CD14-positive monocyte (primary cell): ENCODE measurements around the gene FEZ2. TPM values are rescaled to one million over a fixed set of nuclear protein-coding genes. Genes with fewer than 3 reads are reported as not detected.

Experiments
- DNase-seq, 3 donors: peaks; one replicate each; pipeline ENCODE4 v3.0.0-alpha.2; 2011 to 2022
- H2AFZ ChIP-seq: 2 replicates; pipeline ENCODE4 v1.6.0; 2012; ENCODE audit warnings: mild to moderate bottlenecking, low read depth, low read length, inconsistent platforms; ENCODE audit not compliant: insufficient read depth, poor library complexity, severe bottlenecking
- H3K27ac ChIP-seq, 2 donors: 1 replicate in 1 of 2; 2 replicates in 1 of 2; pipeline ENCODE4 v1.5.1; 2012 to 2013; ENCODE audit warnings: low read length in 2 of 2, control low read depth in 1 of 2, inconsistent platforms in 1 of 2, low read depth in 1 of 2, mild to moderate bottlenecking in 1 of 2
- H3K27me3 ChIP-seq, 2 donors: one replicate each; pipeline versions ENCODE4 v1.6.0 to v1.6.1; 2011 to 2013; ENCODE audit warnings: low read length in 2 of 2; ENCODE audit not compliant: control insufficient read depth in 2 of 2, insufficient read depth in 2 of 2
- H3K36me3 ChIP-seq, 2 donors: replicated peaks in 1 of 2; 1 replicate in 1 of 2; 2 replicates in 1 of 2; pipeline versions ENCODE4 v1.5.1 to v1.6.1; 2012 to 2013; ENCODE audit warnings: low read length in 2 of 2, control low read depth in 1 of 2, inconsistent platforms in 1 of 2, mild to moderate bottlenecking in 1 of 2; ENCODE audit not compliant: insufficient read depth in 2 of 2, control insufficient read depth in 1 of 2
- H3K4me1 ChIP-seq, 2 donors: 1 replicate in 1 of 2; 2 replicates in 1 of 2; pipeline versions ENCODE4 v1.5.1 to v1.6.1; 2012 to 2013; ENCODE audit warnings: low read length in 2 of 2, control low read depth in 1 of 2, inconsistent platforms in 1 of 2, mild to moderate bottlenecking in 1 of 2, moderate library complexity in 1 of 2; ENCODE audit not compliant: insufficient read depth in 2 of 2, control insufficient read depth in 1 of 2
- H3K4me2 ChIP-seq: replicated peaks from 2 replicates; pipeline ENCODE3; 2012; ENCODE audit warnings: low read length, moderate library complexity, mild to moderate bottlenecking; ENCODE audit not compliant: poor library complexity, severe bottlenecking; ENCODE audit errors: extremely low read depth
- H3K4me3 ChIP-seq, 3 experiments: fragments of 200-600 bp in 1 of 3; sonication (generic) in 1 of 3; replicated peaks in 1 of 3; 1 replicate in 2 of 3; 2 replicates in 1 of 3; pipeline ENCODE4 v1.5.1; 2011 to 2013; ENCODE audit warnings: low read length in 3 of 3, mild to moderate bottlenecking in 3 of 3, control low read depth in 2 of 3, low read depth in 2 of 3, inconsistent platforms in 1 of 3, moderate library complexity in 1 of 3
- H3K79me2 ChIP-seq: 2 replicates; pipeline ENCODE4 v1.6.0; 2012; ENCODE audit warnings: mild to moderate bottlenecking, control low read depth, inconsistent platforms, low read length, moderate library complexity; ENCODE audit not compliant: insufficient read depth
- H3K9ac ChIP-seq: 2 replicates; pipeline ENCODE4 v1.6.0; 2017; ENCODE audit warnings: low read length, mild to moderate bottlenecking; ENCODE audit not compliant: insufficient read depth, poor library complexity, severe bottlenecking
- H3K9me3 ChIP-seq, 2 donors: replicated peaks in 1 of 2; 1 replicate in 1 of 2; 2 replicates in 1 of 2; pipeline versions ENCODE4 v1.5.1 to v1.6.1; 2012 to 2013; ENCODE audit warnings: low read length in 2 of 2, control low read depth in 1 of 2; ENCODE audit not compliant: control insufficient read depth in 1 of 2, insufficient read depth in 1 of 2
- H4K20me1 ChIP-seq: 2 replicates; pipeline ENCODE4 v1.6.0; 2012; ENCODE audit warnings: mild to moderate bottlenecking, low read length, control low read depth, moderate library complexity; ENCODE audit not compliant: insufficient read depth
- H3K27ac Mint-ChIP-seq, 7 donors: one replicate each; pipeline ENCODE4 v1.8.0; 2020; ENCODE audit warnings: mild to moderate bottlenecking in 7 of 7, mixed read lengths in 7 of 7, moderate library complexity in 6 of 7, inconsistent platforms in 2 of 7
- H3K27me3 Mint-ChIP-seq, 3 donors: one replicate each; pipeline ENCODE4 v1.8.0; 2021 to 2022; ENCODE audit warnings: low read depth in 3 of 3, mild to moderate bottlenecking in 3 of 3, mixed read lengths in 3 of 3, moderate library complexity in 3 of 3, inconsistent platforms in 1 of 3
- H3K36me3 Mint-ChIP-seq, 2 donors: one replicate each; pipeline ENCODE4 v1.8.0; 2020; ENCODE audit warnings: mixed read lengths in 2 of 2, inconsistent platforms in 1 of 2, mild to moderate bottlenecking in 1 of 2
- H3K4me1 Mint-ChIP-seq: one replicate; pipeline ENCODE4 v1.8.0; 2020; ENCODE audit warnings: mild to moderate bottlenecking, mixed read lengths
- H3K4me3 Mint-ChIP-seq, 2 donors: one replicate each; pipeline ENCODE4 v1.8.0; 2020; ENCODE audit warnings: mild to moderate bottlenecking in 2 of 2, mixed read lengths in 2 of 2, moderate library complexity in 1 of 2
- H3K9me3 Mint-ChIP-seq, 7 donors: one replicate each; pipeline ENCODE4 v1.8.0; 2020 to 2022; ENCODE audit warnings: mixed read lengths in 7 of 7, mild to moderate bottlenecking in 6 of 7, moderate library complexity in 6 of 7, inconsistent platforms in 2 of 7
- WGBS: methylation state at CpG from one replicate; pipeline ENCODE4 v1.1.5; 2013; ENCODE audit warnings: missing lambda C conversion rate; ENCODE audit not compliant: insufficient coverage; 5-methylcytosine and 5-hydroxymethylcytosine counted together
- intact Hi-C, 2 donors: fragments of 100-400 bp; cut with micrococcal nuclease; formaldehyde crosslinking; loops; one replicate each; pipeline versions ENCODE4 v1.15.0 to v1.15.1; 2023
- polyA plus RNA-seq, 3 donors: library from polyadenylated mRNA; depleted of rRNA in 1 of 3; unstranded in 2 of 3; stranded (reverse) in 1 of 3; fragments of 300-500 nt in 2 of 3; fragments of >200 nt in 1 of 3; fragmentation: Illumina TruSeq in 2 of 3; gene quantifications; 1 replicate in 2 of 3; 2 replicates in 1 of 3; pipeline ENCODE4 v1.2.3, GENCODE V29; 2012 to 2021
- TF ChIP-seq, protein P1 (sequence below): fragments of 200-600 bp; IDR thresholded peaks from one replicate; pipeline ENCODE4 v1.8.0; 2022; ENCODE audit warnings: antibody characterized with exemption, mild to moderate bottlenecking

FEZ2 gene
- polyA plus RNA-seq, 3 donors: 6.9 to 15.6 (median 8.7) TPM

DNA sequence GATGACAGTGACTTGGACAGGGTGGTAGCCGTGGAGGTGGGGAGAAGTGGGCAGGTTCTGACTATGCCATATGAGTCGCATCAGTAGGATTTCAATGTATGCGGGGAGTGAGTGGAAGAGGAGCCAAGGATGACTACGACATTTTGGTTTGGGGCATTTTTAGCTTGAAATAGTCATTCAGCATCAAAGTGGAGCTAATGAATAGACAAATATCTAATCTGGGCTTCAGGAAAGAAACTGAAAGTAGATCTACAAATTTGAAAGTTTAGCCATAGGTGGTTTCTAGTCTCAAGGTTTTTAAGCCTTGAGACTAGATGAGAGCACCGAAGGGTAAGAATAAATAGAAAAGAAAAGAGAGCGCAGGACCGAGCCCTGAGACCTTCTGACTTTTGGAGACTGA is 58.3 kb downstream of the FEZ2 start:
- no peak for DNase-seq
- H3K4me2 ChIP-seq: no peak overlapping the region
- peaks cover 2% of the 10 kb centered on the region for H3K4me1 Mint-ChIP-seq
- H3K4me1 ChIP-seq: no peaks in the 10 kb centered on the region
- H3K27me3 Mint-ChIP-seq: peaks cover 0 to 1% (median 0%) of the 10 kb centered on the region in 3 donors
- H3K9me3 Mint-ChIP-seq: peaks cover 0 to 3% (median 0%) of the 10 kb centered on the region in 7 donors
- H3K27ac Mint-ChIP-seq: no peak overlapping the region
- H3K79me2 ChIP-seq: no peaks in the 10 kb centered on the region
- no peak overlapping the region for H3K4me3 ChIP-seq
- no peak overlapping the region for H3K4me3 Mint-ChIP-seq
- no peaks in the 10 kb centered on the region for H4K20me1 ChIP-seq
- H3K36me3 Mint-ChIP-seq: peaks cover 20 to 22% of the 10 kb centered on the region in 2 donors
- H3K36me3 ChIP-seq: peaks cover 0 to 12% of the 10 kb centered on the region in 2 donors
- intact Hi-C loops: no loop called here
- H3K9me3 ChIP-seq: no peaks in the 10 kb centered on the region
- WGBS: 96% methylated on average over 7 of the region's 7 CpGs
- no peaks in the 10 kb centered on the region for H3K27me3 ChIP-seq
- TF ChIP-seq, protein P1, sequence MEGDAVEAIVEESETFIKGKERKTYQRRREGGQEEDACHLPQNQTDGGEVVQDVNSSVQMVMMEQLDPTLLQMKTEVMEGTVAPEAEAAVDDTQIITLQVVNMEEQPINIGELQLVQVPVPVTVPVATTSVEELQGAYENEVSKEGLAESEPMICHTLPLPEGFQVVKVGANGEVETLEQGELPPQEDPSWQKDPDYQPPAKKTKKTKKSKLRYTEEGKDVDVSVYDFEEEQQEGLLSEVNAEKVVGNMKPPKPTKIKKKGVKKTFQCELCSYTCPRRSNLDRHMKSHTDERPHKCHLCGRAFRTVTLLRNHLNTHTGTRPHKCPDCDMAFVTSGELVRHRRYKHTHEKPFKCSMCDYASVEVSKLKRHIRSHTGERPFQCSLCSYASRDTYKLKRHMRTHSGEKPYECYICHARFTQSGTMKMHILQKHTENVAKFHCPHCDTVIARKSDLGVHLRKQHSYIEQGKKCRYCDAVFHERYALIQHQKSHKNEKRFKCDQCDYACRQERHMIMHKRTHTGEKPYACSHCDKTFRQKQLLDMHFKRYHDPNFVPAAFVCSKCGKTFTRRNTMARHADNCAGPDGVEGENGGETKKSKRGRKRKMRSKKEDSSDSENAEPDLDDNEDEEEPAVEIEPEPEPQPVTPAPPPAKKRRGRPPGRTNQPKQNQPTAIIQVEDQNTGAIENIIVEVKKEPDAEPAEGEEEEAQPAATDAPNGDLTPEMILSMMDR: no peak
- no peak overlapping the region for H3K9ac ChIP-seq
- H3K27ac ChIP-seq: no peak overlapping the region
- H2AFZ ChIP-seq: no peak overlapping the region

DNA sequence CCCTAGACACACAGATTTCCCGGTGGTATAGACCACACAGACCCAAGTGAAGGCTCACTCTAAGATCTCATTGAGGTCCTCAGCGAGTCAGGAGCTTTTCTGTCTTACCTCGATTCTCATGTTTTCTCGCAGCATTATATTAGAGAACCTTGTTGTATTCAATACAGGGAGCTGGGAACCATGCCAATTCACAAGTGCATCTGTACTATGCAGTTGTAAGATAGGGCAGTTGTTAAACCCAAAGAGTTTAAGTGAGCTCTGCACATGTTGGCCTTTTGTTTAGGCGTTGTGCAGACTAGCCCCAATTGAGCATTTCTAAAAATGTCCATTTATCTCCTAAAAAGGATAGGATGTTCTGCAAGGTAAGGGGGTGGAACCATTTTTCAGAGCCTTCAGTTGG is 59.6 kb downstream of the FEZ2 start:
- Mint-ChIP-seq H3K4me3 (no peak overlapping the region), H3K9me3 (peaks cover 0 to 6% (median 3%) of the 10 kb centered on the region in 7 donors), H3K36me3 (peaks cover 10 to 13% of the 10 kb centered on the region in 2 donors), H3K4me1 (peaks cover 2% of the 10 kb centered on the region), H3K27me3 (peaks cover 0 to 3% (median 0%) of the 10 kb centered on the region in 3 donors), H3K27ac (no peak overlapping the region)
- Histone ChIP-seq H3K4me1 (no peaks in the 10 kb centered on the region), H3K9ac (no peak overlapping the region), H3K4me2 (no peak overlapping the region), H3K9me3 (no peaks in the 10 kb centered on the region), H4K20me1 (no peaks in the 10 kb centered on the region), H2AFZ (no peak overlapping the region), H3K36me3 (no peaks in the 10 kb centered on the region), H3K4me3 (no peak overlapping the region), H3K27ac (no peak overlapping the region), H3K27me3 (no peaks in the 10 kb centered on the region), H3K79me2 (no peaks in the 10 kb centered on the region)
- no peak for DNase-seq
- WGBS: 44% methylated on average over 3 of the region's 5 CpGs
- TF ChIP-seq, protein P1: no peak
- intact Hi-C loops: no loop called here
